NCI-H2029 (cell line): ENCODE measurements around the gene ZFAND2A.
"Not testable (repeated sequence)": the region's sequence is repeated elsewhere in the genome, so short reads cannot be mapped to it uniquely, and the experiment has no call there.

ENCODE experiments used
- DNase-seq: peaks from one replicate; lab custom pipeline; 2025; lab: John Stamatoyannopoulos, UW

Gene ZFAND2A

DNA sequence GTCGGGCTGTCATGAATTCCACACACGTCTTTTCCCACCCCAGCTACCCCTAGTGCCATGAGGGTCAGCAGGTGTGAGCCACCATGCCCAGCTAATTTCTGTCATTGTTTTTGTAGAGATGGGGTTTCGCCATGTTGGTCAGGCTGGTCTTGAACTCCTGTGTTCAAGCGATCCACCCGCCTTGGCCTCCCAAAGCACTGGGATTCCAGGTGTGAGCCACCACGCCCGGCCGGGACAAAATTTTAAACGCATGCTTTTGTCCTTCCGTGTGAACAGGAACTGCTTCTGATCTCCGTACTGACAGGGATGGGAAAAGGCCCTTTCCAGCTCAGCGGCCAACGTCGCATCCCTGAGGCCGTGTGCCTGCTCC, 15.6 kb upstream of the ZFAND2A start:
- DNase-seq: no peak

DNA sequence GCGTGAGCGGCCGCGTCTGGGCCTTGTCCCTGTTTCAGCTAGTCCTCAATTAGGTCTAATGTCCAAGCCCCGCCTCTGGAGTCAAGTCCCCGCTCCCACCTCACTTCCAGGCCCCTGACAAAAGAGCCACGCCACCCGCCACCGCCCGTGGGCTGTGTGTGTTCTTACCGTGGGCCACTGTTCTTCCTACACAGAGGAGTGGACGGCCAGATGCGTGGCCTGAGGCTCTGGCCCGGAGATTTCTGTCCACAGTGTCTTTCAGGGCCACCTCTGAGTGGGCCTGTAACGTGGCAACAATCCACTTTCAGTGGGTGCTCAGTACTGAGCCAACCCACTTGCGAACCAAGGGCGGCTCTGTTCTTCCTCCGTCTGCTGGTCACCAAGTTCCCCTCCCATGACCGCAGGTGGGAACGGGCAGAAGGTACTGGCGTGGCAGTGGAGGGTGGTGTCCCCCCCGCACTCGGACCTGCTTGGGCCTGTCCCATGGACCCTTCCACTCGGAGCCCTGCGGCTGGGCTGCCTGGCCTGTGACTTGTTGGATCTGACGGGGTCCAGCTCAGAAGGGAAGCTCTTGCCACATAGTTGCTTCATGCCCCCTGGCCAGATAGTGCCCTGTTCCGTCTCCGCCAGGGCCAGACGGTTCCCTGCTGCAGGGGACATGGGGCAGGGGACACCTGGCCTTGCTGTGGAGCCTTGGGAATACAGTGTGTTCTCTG, 15.0 kb upstream of the ZFAND2A start:
- no peak for DNase-seq

DNA sequence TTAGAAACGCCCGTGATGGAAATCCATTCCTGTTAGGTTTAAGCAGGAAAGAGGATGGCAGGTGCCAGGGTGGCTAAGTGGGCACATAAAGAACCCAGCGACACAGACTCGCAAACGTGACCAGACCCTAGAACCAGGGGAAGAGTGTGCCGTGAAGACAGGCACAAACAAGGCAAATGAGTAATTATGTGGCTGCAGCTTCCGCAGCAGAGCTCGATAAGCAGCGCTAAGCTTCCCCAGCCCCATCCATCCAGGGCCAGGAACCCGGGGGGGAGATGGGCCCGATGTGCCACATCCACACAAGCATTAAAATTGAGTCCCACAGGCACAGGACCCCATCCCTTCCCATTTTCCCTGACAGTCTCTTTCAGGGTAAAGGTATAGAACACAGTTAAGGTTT, 14.0 kb upstream of the ZFAND2A start:
- DNase-seq: no peak

DNA sequence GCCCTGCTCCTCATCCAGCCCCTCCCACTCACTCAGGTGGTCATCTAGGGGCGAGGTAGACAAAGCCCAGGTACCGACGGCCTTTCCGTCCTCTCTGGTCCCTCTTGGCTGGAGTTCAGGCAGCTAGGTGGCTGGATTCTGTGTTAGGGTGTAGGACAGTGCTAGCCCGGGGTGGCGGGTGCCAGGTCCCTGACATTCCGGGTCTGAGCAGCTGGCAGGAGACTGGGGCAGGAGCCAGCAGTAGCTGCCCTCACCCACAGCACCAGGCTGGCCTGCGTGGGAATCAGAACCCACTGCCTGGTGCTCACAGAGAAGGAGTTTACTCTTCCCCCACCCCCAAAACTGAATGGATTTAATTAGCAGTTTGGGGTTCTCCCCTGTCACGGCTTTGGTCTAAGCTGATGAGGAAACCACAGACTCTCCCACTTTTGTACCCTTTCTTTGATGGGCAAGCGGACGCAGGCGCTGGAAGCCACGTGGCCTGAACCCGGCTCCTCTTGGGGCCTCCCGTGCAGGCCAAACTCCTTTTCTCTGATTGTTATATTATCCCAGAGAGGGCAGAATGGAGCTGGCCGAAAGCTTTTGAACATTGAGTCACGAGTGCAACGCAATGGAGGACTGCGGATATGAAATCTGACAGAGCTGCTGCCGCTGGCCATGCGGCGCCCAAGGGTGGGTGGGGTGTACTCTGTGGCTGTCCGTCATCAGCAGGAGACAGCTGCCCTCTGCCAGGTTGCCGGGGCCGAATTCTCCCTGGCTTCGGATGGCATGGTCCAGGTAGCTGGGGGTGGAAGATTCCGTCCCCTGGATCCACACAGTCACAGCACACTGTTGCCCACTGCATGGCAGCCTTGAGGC, 12.9 kb upstream of the ZFAND2A start:
- DNase-seq: no peak

DNA sequence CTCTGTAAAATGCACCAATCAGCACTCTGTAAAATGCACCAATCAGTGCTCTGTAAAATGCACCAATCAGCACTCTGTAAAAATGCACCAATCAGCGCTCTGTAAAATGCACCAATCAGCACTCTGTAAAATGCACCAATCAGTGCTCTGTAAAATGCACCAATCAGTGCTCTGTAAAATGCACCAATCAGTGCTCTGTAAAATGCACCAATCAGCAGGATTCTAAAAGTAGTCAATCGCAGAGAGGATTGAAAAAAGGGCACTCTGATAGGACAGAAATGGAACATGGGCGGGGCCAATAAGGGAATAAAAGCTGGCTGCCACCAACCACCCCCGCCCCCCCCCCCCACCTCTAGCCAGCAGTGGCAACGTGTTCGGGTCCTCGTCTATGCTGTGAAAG, 11.5 kb upstream of the ZFAND2A start:
- not testable (repeated sequence) for DNase-seq

DNA sequence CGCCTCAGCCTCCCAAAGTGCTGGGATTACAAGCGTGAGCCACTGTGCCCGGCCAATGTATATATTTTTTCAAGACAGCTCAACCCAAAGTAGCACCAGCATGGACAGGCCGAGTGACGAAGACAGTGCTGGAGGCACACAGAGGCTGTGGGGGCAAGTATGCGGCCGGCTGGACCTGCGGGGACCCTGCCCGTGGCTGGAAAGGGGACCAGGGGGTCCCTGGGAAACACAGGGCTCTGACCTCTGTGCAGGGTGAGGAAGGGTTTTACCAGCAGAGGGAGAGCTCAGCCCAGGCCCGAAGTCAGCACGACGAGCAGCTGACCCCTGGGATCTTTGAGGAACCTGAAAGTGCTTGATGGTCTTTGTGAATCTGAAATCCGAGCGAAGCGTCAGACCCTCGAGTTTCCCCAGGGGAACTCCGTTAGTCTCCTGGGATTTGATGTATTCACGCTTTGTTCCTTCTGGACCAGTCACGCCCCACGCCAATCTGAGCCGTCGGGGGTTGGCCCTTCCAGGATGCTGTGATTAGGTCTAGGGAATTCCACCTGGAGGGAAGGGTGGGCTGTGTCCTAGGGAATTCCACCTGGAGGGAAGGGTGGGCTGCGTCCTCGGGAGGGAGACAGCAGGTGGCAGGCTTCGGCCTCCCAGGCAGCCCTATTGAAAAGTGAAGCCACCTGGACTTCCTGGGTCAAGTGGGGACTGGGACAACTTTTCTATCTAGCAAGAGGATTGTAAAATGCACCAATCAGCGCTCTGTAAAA, 10.9 kb upstream of the ZFAND2A start:
- DNase-seq: no peak

DNA sequence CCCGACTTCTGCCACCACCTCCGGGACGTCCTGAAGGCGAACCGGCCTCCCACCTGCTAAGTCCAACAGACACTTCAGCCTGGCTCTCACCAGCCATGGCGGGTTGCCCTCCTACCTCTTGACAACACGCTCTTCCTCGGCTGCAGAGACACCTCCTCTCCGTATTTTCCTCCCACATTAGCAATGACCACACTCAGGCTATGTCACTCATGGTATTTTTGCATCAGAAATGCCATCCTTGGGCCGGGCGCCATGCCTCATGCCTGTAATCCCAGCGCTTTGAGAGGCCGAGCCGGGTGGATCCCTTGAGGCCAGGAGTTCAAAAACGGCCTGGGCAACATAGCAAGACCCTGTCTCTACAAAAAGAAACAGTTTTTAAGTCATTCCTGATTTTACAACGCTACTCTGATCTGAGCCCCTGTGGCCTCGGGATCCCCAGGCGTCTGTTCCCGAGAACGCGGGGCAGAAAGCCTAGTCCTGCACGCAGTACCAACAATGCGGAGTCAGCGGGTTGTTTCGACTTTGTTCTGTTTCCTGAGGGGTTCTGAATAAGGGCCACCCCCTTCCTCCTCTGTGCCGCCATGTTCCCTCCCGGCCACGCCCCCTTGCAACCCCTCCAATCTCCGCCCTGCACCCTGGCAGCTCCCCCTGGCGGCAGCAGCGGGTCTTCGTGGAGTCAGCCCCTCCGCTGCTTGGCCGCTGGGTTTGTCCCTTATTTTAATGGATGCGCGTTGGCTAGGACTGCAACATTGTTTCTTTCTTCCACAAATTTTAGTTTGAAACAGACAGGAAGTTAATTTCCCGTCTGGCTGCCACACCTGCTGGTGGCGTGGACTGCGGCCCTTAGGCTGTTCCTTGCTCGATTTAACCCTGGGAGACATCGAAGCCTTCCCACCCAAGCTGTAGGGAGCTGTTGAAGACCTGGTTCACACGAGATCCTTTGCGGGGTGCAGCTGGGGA, 9.7 kb upstream of the ZFAND2A start:
- DNase-seq: no peak

DNA sequence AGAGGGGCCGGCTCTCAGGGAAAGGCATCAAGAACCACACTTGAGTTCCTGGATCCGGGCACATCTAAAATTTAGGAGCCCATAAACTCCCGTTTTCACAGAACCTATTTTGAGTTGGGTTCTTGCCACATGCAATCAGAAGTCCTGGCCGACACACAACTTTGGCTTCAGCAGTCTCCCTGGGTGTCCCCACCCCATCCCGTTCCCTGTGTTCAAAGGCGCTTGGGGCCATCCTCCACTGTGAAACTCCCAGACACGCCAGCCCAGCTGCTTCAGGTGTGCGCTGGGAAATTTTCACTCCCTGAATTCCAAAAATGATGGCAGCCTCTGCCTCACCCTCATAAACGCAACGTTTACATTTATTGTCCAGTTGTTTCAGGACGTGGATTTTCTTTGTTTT, 8.4 kb upstream of the ZFAND2A start:
- no peak for DNase-seq

DNA sequence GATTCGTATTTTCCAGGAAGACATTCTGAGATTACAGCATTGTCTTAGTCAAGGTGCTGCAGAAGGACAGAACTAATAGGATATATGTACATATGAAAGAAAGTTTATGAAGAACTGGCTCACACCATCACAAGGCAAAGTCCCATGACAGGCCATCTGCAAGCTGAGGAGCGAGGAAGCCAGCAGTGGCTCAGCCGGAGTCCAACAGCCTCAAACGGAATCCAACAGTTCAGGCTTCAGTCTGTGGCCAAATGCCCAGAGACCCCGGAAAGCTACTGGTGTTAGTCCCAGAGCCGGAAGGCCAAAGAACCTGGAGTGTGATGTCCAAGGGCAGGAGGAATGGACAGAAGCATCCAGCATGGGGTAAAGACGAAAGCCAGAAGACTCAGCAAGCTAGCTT, 4.4 kb upstream of the ZFAND2A start:
- no peak for DNase-seq

DNA sequence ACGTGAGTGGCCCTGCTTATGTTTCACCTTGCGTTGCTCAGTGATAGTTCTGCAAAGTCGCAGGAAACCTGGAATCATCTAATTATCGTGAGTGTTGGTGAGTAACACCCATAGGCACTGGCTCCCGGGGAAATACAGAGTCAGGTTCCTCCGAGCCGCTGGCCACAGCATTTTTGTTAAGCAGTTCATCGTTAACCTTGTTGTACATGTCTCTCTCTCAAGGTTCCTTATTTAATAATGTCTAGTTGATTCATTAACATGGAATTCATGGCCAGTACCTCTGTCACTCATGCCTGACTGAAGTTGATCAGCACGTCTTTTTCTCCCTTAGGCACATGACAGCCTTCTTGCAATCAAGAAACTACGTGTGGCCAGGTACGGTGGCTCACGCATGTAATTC, 3.1 kb upstream of the ZFAND2A start:
- no peak for DNase-seq

DNA sequence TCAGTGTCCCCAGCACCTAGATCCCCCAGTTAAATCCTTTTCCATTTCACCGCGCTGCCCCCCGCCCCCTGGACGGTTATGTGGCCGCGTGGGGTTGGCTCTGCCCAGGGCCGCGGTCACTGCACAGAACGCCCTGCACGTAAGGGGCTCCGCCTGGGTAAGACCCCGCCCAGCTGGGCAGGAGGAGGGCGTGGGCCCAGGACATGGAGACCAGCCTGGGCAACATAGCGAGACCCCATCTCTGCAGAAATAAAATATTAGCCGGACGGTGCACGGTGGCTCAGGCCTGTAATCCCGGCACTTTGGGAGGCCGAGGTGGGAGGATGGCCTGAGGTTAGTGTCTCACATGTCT, 650 bp upstream of the ZFAND2A start:
- DNase-seq: no peak

DNA sequence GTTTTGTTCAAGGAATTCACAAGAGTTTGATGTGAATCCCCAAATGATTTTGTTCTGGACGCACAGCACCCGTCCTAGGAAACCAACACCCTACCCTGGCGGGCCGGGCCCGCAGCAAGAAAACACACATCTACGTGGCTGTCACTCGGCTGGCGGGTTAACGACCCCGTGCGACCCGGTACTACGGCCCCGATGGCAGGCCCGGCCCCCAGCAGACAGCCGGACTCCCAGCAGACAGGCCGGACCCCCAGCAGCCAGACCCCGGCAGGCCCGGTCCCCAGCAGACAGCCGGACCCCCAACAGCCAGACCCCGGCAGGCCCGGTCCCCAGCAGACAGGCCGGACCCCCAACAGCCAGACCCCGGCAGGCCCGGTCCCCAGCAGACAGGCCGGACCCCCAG, 765 bp downstream of the ZFAND2A start:
- not testable (repeated sequence) for DNase-seq

DNA sequence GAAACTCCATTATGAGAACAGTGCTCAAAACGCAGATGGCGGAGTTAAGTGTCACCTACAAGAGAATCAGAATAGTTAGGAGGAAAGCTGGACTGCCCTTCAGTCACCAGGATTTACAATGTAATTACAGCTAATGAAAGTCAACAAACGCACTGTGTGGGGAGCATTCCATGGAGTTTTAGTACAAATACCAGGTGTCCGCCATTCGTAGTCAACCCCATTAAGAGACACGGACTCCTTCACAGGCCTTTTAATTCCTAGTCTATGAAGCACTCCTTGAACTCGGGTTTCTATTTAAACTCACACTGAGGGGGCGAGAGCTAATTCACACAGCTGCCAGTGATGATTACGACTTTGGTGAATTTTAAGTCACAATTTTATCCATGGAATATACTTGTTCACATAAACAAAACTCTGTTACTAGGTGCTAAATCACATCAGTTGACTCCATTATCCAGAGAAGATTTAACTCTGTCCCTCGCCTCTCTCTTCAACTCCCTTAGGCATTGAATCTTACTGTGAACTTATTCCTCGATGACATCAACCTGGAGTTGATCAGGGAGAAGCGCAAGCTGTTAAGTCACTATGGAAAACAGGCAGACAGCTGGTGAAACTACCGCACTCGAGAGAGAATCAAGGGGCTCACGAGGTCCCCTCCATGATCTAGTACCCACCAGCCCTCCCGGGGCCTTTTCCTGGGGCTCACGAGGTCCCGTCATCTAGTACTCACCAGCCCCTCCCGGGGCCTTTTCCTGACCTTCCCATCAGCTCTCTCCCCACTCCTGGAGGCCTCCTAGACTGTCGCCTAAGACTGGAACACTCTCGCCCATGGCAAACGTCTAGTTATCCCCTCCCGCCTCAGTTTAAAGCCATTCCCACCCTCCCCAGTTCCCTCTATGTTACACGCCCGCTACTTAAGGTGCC, 1.5 kb downstream of the ZFAND2A start:
- no peak for DNase-seq

DNA sequence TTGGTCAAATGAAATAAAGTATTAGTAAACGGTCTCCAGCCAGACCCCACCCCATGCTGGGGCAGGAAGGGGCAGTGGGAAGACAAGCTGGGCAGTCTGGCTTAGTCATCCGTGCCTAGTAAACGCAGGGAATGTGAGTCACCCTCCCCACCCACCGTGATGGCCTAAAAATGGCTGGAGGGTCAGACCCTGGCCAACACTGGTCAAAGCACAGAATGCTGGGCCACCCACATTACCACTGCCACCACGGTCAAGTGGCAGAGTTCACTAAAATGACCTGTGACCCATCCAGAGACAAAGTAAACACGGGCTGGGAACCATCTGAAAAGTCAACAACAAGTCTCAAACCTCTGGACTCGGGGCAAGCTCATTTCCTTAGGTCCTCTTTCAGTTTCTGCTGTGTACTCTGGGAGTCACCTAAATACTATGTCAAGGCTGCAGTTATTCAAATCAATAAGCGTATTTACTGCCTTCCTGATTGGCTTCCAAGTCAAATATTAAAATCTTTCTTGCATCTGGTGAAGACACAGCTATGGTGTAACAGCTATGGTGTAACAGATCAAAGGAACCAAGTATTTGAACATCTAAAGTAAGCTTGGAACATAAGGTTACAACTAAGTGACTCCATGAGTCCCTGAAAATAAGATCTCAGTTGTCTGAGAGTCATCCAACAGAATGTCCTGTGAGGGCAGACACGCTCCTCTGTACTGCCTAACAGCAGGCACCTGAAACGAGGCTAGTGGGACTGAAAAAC, 3.0 kb downstream of the ZFAND2A start:
- no peak for DNase-seq

DNA sequence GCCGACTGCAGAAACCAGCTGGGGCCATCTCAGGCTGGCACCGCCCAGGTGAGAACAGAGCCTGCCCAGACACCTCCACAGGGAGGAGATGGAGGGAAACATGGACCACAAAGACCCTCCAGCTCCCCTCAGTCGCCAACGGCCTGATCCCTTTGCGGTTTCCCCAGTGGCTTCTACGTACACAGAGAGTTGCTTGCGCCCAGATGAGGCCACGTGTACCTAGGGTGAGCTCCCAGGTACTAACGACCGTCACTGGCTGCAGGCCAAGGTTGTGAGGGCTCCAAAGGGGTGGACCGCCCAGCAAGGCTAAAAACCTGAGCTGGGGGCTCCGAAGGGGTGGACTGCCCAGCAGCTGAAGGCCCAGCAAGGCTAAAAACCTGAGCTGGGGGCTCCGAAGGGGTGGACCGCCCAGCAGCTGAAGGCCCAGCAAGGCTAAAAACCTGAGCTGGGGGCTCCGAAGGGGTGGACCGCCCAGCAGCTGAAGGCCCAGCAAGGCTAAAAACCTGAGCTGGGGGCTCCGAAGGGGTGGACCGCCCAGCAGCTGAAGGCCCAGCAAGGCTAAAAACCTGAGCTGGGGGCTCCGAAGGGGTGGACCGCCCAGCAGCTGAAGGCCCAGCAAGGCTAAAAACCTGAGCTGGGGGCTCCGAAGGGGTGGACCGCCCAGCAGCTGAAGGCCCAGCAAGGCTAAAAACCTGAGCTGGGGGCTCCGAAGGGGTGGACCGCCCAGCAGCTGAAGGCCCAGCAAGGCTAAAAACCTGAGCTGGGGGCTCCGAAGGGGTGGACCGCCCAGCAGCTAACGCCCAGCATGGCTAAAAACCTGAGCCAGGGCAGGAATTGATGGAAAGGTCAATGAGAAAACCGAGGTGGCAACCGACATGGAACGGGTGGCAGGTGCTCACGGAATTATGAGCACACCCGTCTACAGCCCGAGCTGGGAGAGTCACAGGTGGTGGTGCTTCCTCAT, 3.9 kb downstream of the ZFAND2A start:
- DNase-seq: not testable (repeated sequence)

DNA sequence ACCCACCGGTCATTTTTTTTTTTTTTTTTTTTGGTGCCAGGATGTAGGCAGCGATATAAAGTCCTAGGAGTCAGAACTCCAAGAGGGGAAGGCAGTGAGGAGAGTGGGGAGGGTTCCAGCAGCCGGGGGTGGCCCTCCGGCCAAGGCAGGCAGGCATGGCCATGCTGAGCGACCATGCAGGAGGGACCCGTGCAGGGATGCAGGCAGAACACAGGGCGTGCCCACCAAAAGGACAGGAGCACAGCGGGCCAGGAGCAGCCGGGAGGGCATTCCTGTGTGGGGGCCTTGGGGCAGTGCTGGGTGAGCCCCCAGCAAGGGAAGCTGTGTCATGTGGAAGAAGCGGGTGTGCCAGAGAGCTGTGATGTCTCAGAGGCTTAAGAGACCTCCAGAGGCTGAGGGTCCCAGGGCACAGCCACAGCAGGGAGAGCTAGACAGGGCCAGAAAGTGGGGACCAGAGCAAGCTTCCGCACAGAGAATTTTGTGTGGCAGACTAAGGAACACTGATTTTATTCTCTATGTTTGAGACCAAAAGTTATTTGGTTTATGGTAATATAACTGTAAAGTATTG, 5.7 kb downstream of the ZFAND2A start:
- no peak for DNase-seq

DNA sequence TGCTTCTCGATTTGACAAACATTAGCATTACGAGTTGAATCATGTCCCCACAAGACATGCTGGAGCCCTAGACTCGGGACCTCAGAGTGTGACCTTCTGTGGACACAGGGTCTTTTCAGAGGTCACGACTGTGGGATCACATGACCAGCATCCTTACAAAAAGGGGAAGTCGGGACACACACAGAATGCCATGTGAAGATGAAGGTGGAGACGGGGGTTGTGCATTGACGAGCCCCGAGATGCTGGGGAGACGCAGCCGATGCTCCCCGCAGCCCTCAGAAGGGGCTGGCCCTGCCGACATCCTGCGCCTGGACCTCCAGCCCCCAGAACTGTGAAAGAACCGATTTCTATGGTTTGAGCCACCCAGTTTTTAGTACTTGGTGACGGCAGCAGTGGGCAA, 7.5 kb downstream of the ZFAND2A start:
- no peak for DNase-seq

DNA sequence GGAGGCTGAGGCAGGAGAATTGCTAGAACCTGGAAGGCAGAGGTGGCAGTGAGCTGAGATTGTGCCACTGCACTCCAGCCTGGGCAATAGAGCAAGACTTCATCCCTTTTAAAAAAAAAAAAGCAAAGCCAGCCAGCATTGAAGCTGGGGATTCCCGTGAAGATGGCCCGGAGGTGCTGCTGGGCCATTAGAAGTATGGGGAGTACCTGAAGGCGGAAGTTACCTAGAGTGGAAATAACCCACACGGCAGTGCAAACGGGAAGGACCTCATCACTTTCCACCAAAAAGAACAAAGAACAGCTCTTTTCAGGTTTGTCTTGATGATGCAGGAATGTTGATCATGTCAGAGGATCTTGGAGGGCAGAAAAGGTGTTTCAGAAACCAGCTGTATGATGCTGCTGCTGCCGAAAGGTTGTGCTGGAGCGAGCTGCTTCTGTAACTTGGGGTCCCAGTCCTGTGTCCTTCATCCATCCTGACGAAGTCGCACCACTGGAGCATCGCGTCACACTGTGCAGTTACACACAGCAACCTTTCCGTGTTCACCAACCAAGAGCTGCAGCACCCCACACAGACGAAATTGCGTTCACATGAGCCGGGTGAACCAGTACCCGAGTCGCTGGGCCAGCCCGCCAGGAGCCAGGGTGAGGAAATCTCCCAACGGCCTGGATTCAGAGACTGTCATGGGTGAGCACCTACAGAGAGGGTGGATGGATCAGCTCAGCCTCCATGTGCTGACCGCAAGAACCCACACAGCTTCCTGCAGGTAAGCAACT, 8.2 kb downstream of the ZFAND2A start:
- DNase-seq: no peak
